GM06990 (cell line): ENCODE results near the gene HTR6.
"Not testable (repeated sequence)": the region's sequence is repeated elsewhere in the genome, so short reads cannot be mapped to it uniquely, and the experiment has no call there.

Source experiments
- DNase-seq: peaks from one replicate; pipeline ENCODE4 v3.0.0-alpha.2; 2011; ENCODE audit not compliant: insufficient read length; ENCODE audit errors: extremely low read depth
- H3K27me3 ChIP-seq: replicated peaks from 2 replicates; pipeline ENCODE4 v1.6.0; 2011; ENCODE audit warnings: low read length; ENCODE audit not compliant: control insufficient read depth, insufficient read depth
- H3K36me3 ChIP-seq: 2 replicates; pipeline ENCODE4 v1.5.1; 2011; ENCODE audit warnings: low read length; ENCODE audit not compliant: control insufficient read depth, insufficient read depth
- H3K4me3 ChIP-seq: replicated peaks from 2 replicates; pipeline ENCODE4 v1.5.1; 2011; ENCODE audit warnings: low read depth, mild to moderate bottlenecking, control low read depth, low read length
- TF ChIP-seq, protein P1 (sequence below): IDR thresholded peaks from 2 replicates; pipeline ENCODE4 v1.5.1; 2011; ENCODE audit warnings: low read length, control low read depth, mild to moderate bottlenecking, inconsistent platforms; ENCODE audit not compliant: insufficient read depth, poor library complexity, severe bottlenecking

HTR6 gene

DNA sequence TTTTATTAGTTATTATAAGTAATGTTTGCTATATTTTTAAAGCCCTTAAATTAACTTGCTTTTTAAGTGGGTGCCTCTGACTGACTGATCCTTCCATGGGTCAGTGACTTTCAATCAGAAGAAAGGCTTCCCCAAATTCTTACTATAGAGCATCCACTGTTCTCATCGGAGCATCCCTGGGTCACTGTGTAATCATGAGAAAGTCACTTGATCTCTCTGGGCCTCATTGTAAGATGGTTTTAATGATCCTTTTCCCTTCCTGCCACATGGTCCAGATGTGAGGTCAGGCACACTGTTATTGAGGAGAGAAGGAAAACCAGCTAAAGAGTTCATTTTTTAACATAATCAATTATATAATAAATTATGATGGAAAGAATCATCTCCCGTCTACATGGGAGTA lies 31.6 kb upstream of the HTR6 start:
- no peak for DNase-seq
- H3K27me3 ChIP-seq, result no peaks in the 10 kb centered on the region
- TF ChIP-seq, protein P1, sequence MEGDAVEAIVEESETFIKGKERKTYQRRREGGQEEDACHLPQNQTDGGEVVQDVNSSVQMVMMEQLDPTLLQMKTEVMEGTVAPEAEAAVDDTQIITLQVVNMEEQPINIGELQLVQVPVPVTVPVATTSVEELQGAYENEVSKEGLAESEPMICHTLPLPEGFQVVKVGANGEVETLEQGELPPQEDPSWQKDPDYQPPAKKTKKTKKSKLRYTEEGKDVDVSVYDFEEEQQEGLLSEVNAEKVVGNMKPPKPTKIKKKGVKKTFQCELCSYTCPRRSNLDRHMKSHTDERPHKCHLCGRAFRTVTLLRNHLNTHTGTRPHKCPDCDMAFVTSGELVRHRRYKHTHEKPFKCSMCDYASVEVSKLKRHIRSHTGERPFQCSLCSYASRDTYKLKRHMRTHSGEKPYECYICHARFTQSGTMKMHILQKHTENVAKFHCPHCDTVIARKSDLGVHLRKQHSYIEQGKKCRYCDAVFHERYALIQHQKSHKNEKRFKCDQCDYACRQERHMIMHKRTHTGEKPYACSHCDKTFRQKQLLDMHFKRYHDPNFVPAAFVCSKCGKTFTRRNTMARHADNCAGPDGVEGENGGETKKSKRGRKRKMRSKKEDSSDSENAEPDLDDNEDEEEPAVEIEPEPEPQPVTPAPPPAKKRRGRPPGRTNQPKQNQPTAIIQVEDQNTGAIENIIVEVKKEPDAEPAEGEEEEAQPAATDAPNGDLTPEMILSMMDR, result no peak
- H3K4me3 ChIP-seq, result no peak overlapping the region
- peaks cover 4% of the 10 kb centered on the region for H3K36me3 ChIP-seq

DNA sequence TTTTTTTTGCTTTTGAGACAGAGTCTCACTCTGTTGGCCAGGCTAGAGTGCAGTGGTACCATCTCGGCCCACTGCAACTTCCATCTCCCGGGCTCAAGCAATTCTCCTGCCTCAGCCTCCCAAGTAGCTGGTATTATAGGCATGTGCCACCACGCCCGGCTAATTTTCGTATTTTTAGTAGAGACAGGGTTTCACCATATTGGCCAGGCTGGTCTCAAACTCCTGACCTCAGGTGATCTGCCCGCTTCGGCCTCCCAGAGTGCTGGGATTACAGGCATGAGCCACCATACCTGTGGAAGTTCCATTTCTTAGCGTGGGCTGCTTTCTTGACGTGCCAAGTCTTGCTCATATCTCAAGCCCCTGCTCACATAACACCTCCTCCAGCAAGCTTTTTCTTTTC lies 29.6 kb upstream of the HTR6 start:
- not testable (repeated sequence) for DNase-seq, H3K27me3 ChIP-seq, H3K36me3 ChIP-seq, H3K4me3 ChIP-seq

DNA sequence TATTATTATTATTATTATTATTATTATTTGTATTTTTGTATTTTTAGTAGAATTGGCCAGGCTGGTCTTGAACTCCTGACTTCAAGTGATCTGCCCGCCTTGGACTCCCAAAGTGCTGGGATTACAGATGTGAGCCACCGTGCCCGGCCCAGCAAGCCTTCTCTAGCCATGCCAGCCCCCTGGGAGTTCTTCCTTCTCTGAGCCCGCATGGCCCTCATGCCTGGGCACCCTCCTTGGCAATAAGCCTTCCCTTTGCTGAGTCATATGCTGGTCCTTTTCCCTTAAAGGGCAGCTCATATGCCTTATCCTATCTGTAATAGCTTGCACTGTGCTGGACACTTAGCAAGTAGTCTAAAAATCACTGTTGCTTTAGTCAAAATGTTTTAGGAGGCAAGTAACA lies 29.0 kb upstream of the HTR6 start:
- TF ChIP-seq, protein P1, result no peak
- Histone ChIP-seq H3K27me3 (no peaks in the 10 kb centered on the region), H3K36me3 (no peaks in the 10 kb centered on the region), H3K4me3 (no peak overlapping the region)
- DNase-seq, result no peak

DNA sequence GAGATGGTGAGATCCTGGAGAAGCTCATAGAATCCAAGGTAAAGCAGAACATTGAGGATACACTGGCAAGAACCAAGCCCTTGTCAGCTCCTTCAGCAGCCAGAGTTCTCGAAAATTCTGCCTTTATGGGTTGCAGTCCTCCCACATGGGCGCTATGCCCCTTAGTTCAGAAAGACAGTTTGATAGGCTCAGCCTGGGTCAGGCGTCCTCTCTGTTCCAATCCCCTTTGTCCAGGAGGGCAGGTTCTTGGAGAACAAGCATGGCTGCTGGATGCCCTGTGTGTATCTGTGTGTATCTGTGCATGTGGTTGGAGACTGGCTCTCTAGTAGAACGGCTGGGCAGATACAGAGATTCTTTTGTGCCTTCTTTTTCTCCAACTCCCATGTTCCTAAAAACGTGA lies 28.6 kb upstream of the HTR6 start:
- Histone ChIP-seq H3K27me3 (peaks cover under 1% of the 10 kb centered on the region), H3K36me3 (no peaks in the 10 kb centered on the region), H3K4me3 (no peak overlapping the region)
- no peak for DNase-seq
- TF ChIP-seq, protein P1, result no peak

DNA sequence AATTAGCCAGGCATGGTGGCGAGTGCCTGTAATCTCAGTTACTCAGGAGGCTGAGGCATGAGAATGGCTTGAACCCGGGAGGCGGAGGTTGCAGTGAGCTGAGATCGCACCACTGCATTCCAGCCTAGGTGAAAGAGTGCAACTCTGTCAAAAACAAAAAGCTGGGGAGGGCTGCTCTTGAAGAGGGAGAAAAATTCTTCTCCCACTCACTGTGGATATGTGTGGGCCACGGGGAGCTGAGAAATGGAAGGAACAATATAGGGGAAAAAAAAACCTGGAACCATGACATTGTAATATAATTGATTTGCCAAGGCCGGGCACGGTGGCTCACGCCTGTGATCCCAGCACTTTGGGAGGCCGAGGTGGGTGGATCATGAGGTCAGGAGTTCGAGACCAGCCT lies 27.9 kb upstream of the HTR6 start:
- H3K36me3 ChIP-seq, DNase-seq, H3K27me3 ChIP-seq, H3K4me3 ChIP-seq: not testable (repeated sequence)

DNA sequence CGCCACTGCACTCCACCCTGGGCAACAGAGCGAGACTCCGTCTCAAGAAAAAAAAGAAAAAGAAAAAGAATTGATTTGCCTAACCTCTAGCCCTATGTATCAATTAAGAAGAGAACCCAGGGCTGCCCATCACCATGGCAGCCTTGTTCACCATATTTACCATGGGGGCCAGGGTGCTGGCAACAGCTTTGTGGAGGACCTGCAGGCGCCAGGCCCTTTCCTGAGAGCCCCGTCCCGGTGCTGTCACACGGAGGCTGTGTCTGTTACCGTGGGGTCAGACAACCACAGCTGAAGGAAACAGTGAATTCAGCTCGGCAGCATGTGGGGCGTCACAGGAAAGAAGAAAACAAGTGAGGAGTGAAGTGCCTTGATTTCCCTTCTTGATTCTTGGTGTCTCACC lies 27.1 kb upstream of the HTR6 start:
- no peaks in the 10 kb centered on the region for H3K36me3 ChIP-seq
- H3K4me3 ChIP-seq, result no peak overlapping the region
- peaks cover 3% of the 10 kb centered on the region for H3K27me3 ChIP-seq
- TF ChIP-seq, protein P1, result no peak
- DNase-seq, result no peak

DNA sequence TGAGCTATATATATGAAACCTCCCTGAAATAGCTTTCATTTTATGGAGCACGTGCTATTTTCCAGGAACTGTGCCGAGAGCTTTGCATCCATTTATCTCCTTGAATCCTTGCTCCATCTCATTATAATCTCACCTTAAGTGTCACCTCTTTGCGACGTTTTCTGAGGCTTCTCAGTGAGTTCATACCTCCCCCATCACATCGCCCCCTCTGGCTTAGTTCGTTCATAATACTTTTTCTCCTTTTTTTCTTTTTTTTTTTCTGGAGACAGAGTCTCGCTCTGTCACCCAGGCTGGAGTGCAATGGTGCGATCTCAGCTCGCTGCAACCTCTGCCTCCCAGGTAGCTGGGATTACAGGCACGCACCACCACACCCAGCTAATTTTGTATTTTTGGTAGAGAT lies 25.4 kb upstream of the HTR6 start:
- DNase-seq, H3K27me3 ChIP-seq, H3K36me3 ChIP-seq, H3K4me3 ChIP-seq: not testable (repeated sequence)

DNA sequence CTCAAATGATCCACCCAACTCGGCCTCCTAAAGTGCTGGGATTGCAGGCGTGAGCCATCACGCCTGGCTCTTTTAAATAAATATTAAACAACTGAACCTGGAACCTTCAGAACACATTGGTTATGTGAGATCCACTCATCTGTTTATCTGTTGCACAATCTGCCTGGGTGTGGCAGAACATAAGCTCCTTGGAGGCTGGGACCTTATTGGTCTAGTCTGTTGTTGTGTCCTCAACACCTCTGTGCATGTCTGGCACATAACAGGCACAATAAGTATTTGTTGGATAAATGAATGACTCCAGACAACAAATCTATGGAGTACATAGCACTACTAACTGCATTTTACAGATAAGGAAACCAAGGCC lies 24.7 kb upstream of the HTR6 start:
- TF ChIP-seq, protein P1, result no peak
- Histone ChIP-seq H3K4me3 (no peak overlapping the region), H3K27me3 (peaks cover 4% of the 10 kb centered on the region), H3K36me3 (no peaks in the 10 kb centered on the region)
- no peak for DNase-seq
